Keratinocyte (primary cell): ENCODE data around the gene ADGRV1. TPM values are rescaled to one million over a fixed set of nuclear protein-coding genes. Genes with fewer than 3 reads are reported as not detected.
"Not testable (repeated sequence)": the region's sequence is repeated elsewhere in the genome, so short reads cannot be mapped to it uniquely, and the experiment has no call there.

Source experiments
- DNase-seq: peaks from one replicate; pipeline ENCODE4 v3.0.0-alpha.2; 2011; ENCODE audit warnings: low read depth, missing footprints, low spot score
- FAIRE-seq: peaks from 2 replicates; lab custom pipeline; 2011; peaks lifted over from hg19 to GRCh38; lab: Jason Lieb, UNC
- H2AFZ ChIP-seq: 2 replicates; pipeline ENCODE4 v1.6.0; 2012; ENCODE audit warnings: low read length, control low read depth, inconsistent platforms; ENCODE audit not compliant: control insufficient read depth
- H3K27ac ChIP-seq: 2 replicates; pipeline ENCODE4 v1.5.1; 2011; ENCODE audit warnings: low read length; ENCODE audit not compliant: control insufficient read depth, insufficient read depth
- H3K27me3 ChIP-seq: 3 replicates; pipeline ENCODE4 v1.6.0; 2011; ENCODE audit warnings: low read length; ENCODE audit not compliant: control insufficient read depth, insufficient read depth; ENCODE audit errors: extremely low read depth
- H3K36me3 ChIP-seq, 2 experiments: 2 replicates in 1 of 2; 3 replicates in 1 of 2; pipeline ENCODE4 v1.5.1; 2011; ENCODE audit warnings: low read length in 2 of 2, mild to moderate bottlenecking in 1 of 2; ENCODE audit not compliant: control insufficient read depth in 2 of 2, insufficient read depth in 2 of 2; ENCODE audit errors: extremely low read depth in 1 of 2
- H3K4me1 ChIP-seq: 3 replicates; pipeline ENCODE4 v1.5.1; 2011; ENCODE audit warnings: low read length; ENCODE audit not compliant: control insufficient read depth, insufficient read depth; ENCODE audit errors: extremely low read depth
- H3K4me2 ChIP-seq: 3 replicates; pipeline ENCODE4 v1.6.0; 2011; ENCODE audit warnings: low read depth, low read length; ENCODE audit not compliant: control insufficient read depth, insufficient read depth; ENCODE audit errors: extremely low read depth
- H3K4me3 ChIP-seq, 3 experiments: fragments of 200-600 bp in 1 of 3; sonication (generic) in 1 of 3; 2 replicates in 2 of 3; 3 replicates in 1 of 3; pipeline ENCODE4 v1.5.1; 2011 to 2016; ENCODE audit warnings: low read length in 3 of 3, mild to moderate bottlenecking in 3 of 3, control low read depth in 2 of 3, inconsistent platforms in 1 of 3, low read depth in 1 of 3, mixed read lengths in 1 of 3, mixed run types in 1 of 3, moderate library complexity in 1 of 3; ENCODE audit not compliant: control insufficient read depth in 2 of 3, insufficient read depth in 2 of 3; ENCODE audit errors: extremely low read depth in 1 of 3
- H3K79me2 ChIP-seq: 2 replicates; pipeline ENCODE4 v1.6.0; 2012; ENCODE audit warnings: low read length; ENCODE audit not compliant: control insufficient read depth, insufficient read depth
- H3K9ac ChIP-seq: 3 replicates; pipeline ENCODE4 v1.6.0; 2011; ENCODE audit warnings: low read length; ENCODE audit not compliant: control insufficient read depth, insufficient read depth; ENCODE audit errors: extremely low read depth
- H3K9me1 ChIP-seq: 3 replicates; pipeline ENCODE4 v1.6.0; 2011; ENCODE audit warnings: low read length; ENCODE audit not compliant: control insufficient read depth, insufficient read depth; ENCODE audit errors: extremely low read depth
- H3K9me3 ChIP-seq: 2 replicates; pipeline ENCODE4 v1.5.1; 2012; ENCODE audit warnings: low read depth, low read length; ENCODE audit not compliant: control insufficient read depth
- H4K20me1 ChIP-seq: 3 replicates; pipeline ENCODE4 v1.6.0; 2011; ENCODE audit warnings: low read length; ENCODE audit not compliant: control insufficient read depth, insufficient read depth; ENCODE audit errors: extremely low read depth
- CTCF ChIP-seq, 3 experiments: IDR thresholded peaks in 1 of 3; conservative IDR thresholded peaks in 1 of 3; optimal IDR thresholded peaks in 1 of 3; 2 replicates in 2 of 3; 3 replicates in 1 of 3; pipeline versions ENCODE3 to v1.5.1; 2011; ENCODE audit warnings: low read length in 3 of 3, mild to moderate bottlenecking in 3 of 3, moderate library complexity in 2 of 3, control low read depth in 1 of 3, inconsistent platforms in 1 of 3; ENCODE audit not compliant: insufficient read depth in 2 of 3; ENCODE audit errors: extremely low read depth in 1 of 3
- EZH2 ChIP-seq: IDR thresholded peaks from one replicate; pipeline ENCODE4 v1.6.1; 2012; ENCODE audit warnings: inconsistent platforms, mild to moderate bottlenecking, low read length, moderate library complexity
- dilution Hi-C: fragments of 300-500 bp; cut with MboI; formaldehyde crosslinking; loops from one replicate; pipeline ENCODE4 v1.7.0; 2020; ENCODE audit warnings: low sequenced_read_pairs; ENCODE audit not compliant: extremely low pct_ligation_motif_present
- polyA plus RNA-seq, 5 experiments: library from polyadenylated mRNA; depleted of rRNA in 3 of 5; stranded (reverse) in 3 of 5; stranded (forward) in 1 of 5; unstranded in 1 of 5; fragments of >200 nt; gene quantifications; 1 replicate in 1 of 5; 2 replicates in 3 of 5; 3 replicates in 1 of 5; pipeline versions ENCODE4 v1.2.1 to v1.2.3, GENCODE V29; 2011 to 2012; ENCODE audit warnings: missing spikeins in 2 of 5, low read depth in 1 of 5, low replicate concordance in 1 of 5

ADGRV1 gene
- polyA plus RNA-seq, 1 donor (not counting 4 experiments of a cell fraction or from before 2014, with no cell fraction given): 0.05 TPM

- Histone ChIP-seq H3K4me1 (no peaks in the 10 kb centered on the region), H3K27ac (no peak overlapping the region), H3K79me2 (no peaks in the 10 kb centered on the region), H3K9me1 (no peaks in the 10 kb centered on the region), H3K4me3 (no peak overlapping the region), H3K36me3 (no peaks in the 10 kb centered on the region), H3K27me3 (no peaks in the 10 kb centered on the region), H4K20me1 (no peaks in the 10 kb centered on the region), H2AFZ (no peak overlapping the region), H3K9me3 (no peaks in the 10 kb centered on the region), H3K4me2 (no peak overlapping the region), H3K9ac (no peak overlapping the region)
- dilution Hi-C loops: no loop called here
- DNase-seq (no peak), FAIRE-seq (no peak)
- TF ChIP-seq EZH2 (no peak), CTCF (optimal IDR thresholded peaks at IDR 0.05 in 1 of 3, IDR thresholded peaks at IDR 0.05 in 1 of 3, conservative IDR thresholded peaks at IDR 0.05 in 1 of 3; ENCODE audit: extremely low read depth in 1 of 3, insufficient read depth in 2 of 3, low read length in 3 of 3) (no peak)
These were observed 100.0 kb downstream of the ADGRV1 start for GRCh38 chr5:90658620-90659019.

GRCh38 chr5:90668079-90668565 lies 109.5 kb downstream of the ADGRV1 start:
- H3K27me3 ChIP-seq, FAIRE-seq, H3K4me2 ChIP-seq, DNase-seq, H4K20me1 ChIP-seq, H3K79me2 ChIP-seq, H3K9me1 ChIP-seq, H3K27ac ChIP-seq, H3K4me1 ChIP-seq, H3K9me3 ChIP-seq, dilution Hi-C loops, H3K9ac ChIP-seq, H2AFZ ChIP-seq, H3K36me3 ChIP-seq, H3K4me3 ChIP-seq: not testable (repeated sequence)

GRCh38 chr5:90675222-90675621 lies 116.6 kb downstream of the ADGRV1 start:
- dilution Hi-C loops: no loop called here
- Histone ChIP-seq H3K9ac (no peak overlapping the region), H3K36me3 (no peaks in the 10 kb centered on the region), H3K27me3 (no peaks in the 10 kb centered on the region), H3K4me1 (no peaks in the 10 kb centered on the region), H2AFZ (no peak overlapping the region), H3K27ac (no peak overlapping the region), H3K9me1 (no peaks in the 10 kb centered on the region), H3K4me3 (no peak overlapping the region), H4K20me1 (no peaks in the 10 kb centered on the region), H3K4me2 (no peak overlapping the region), H3K79me2 (no peaks in the 10 kb centered on the region), H3K9me3 (no peaks in the 10 kb centered on the region)
- FAIRE-seq (no peak), DNase-seq (no peak)
- TF ChIP-seq CTCF (optimal IDR thresholded peaks at IDR 0.05 in 1 of 3, IDR thresholded peaks at IDR 0.05 in 1 of 3, conservative IDR thresholded peaks at IDR 0.05 in 1 of 3; ENCODE audit: extremely low read depth in 1 of 3, insufficient read depth in 2 of 3, low read length in 3 of 3): no peak
